Keratinocyte (primary cell): ENCODE data around the gene CAPZA1.

Experiments used
- CTCF ChIP-seq, 3 experiments: IDR thresholded peaks in 1 of 3; conservative IDR thresholded peaks in 1 of 3; optimal IDR thresholded peaks in 1 of 3; 2 replicates in 2 of 3; 3 replicates in 1 of 3; pipeline versions ENCODE3 to v1.5.1; 2011; ENCODE audit warnings: low read length in 3 of 3, mild to moderate bottlenecking in 3 of 3, moderate library complexity in 2 of 3, control low read depth in 1 of 3, inconsistent platforms in 1 of 3; ENCODE audit not compliant: insufficient read depth in 2 of 3; ENCODE audit errors: extremely low read depth in 1 of 3
- EZH2 ChIP-seq: IDR thresholded peaks from one replicate; pipeline ENCODE4 v1.6.1; 2012; ENCODE audit warnings: inconsistent platforms, mild to moderate bottlenecking, low read length, moderate library complexity

- TF ChIP-seq CTCF (optimal IDR thresholded peaks at IDR 0.05 in 1 of 3, IDR thresholded peaks at IDR 0.05 in 1 of 3, conservative IDR thresholded peaks at IDR 0.05 in 1 of 3; ENCODE audit: extremely low read depth in 1 of 3, insufficient read depth in 2 of 3, low read length in 3 of 3) (no peak), EZH2 (no peak)
Measured at GRCh38 chr1:112583366-112583765, 36.3 kb upstream of the CAPZA1 start.
